Measurements from ENCODE around the gene EPPIN. TPM values are rescaled to one million over a fixed set of nuclear protein-coding genes. Genes with fewer than 3 reads are reported as not detected.

EPPIN gene
- total RNA-seq, 1 experiment from 2014 or later = 0.26 TPM

DNA sequence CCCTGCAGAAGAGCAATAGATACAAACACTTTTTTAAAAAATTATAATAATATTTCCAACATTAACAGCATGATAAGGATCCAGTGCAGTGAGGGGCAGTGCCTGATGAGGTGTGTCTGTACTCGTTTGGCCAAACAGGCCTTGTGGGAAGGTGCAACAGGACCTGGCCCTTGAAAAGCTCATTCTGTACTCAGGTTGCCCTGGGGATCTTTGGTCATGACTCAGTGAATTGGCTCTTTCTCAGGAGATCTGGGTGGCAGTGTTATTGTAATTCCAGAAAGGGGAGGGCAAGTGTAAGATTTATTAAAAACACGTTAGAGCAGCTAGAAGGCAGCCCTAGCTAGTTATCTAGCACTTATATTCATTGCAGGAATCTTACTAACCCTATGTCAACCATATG lies 28.9 kb downstream of the EPPIN start:
- Mint-ChIP-seq H3K27me3 (ENCODE audit: low read depth) (no peaks in the 10 kb centered on the region; the same call in 1 of the 2 replicates), H3K4me3 (no peak overlapping the region), H3K4me1 (no peaks in the 10 kb centered on the region), H3K9me3 (peaks cover 8% of the 10 kb centered on the region; the same call in 1 of the 2 replicates), H3K27ac (no peak overlapping the region), H3K36me3 (no peaks in the 10 kb centered on the region)
- ChIA-PET POLR2A (no interaction called here), CTCF (interaction anchor here (1.4 to 1.6 kb wide), 2 partner anchors 20 to 195 kb away, joined by 4 to 6 read pairs; no protein-coding TSS in a partner anchor)
- ATAC-seq (no peak), DNase-seq (ENCODE audit: low spot score) (no peak)
- TF ChIP-seq ZNF232 (CRISPR knock-in tag; IDR thresholded peaks at IDR 0.05) (no peak), CTCF (IDR thresholded peaks at IDR 0.05) (no peak), RORB (CRISPR knock-in tag; IDR thresholded peaks at IDR 0.05) (no peak), JAZF1 (CRISPR knock-in tag; IDR thresholded peaks at IDR 0.05) (no peak), NR1H2 (CRISPR knock-in tag; IDR thresholded peaks at IDR 0.05) (no peak), IRF2 (CRISPR knock-in tag; IDR thresholded peaks at IDR 0.05; ENCODE audit: borderline replicate concordance, low read depth) (no peak), ATF1 (CRISPR knock-in tag; IDR thresholded peaks at IDR 0.05) (no peak), ZSCAN18 (CRISPR knock-in tag; IDR thresholded peaks at IDR 0.05) (no peak), NFE2L1 (CRISPR knock-in tag; IDR thresholded peaks at IDR 0.05) (no peak), CBFB (CRISPR knock-in tag; IDR thresholded peaks at IDR 0.05; ENCODE audit: low read depth) (no peak), ZBTB21 (CRISPR knock-in tag; IDR thresholded peaks at IDR 0.05; ENCODE audit: borderline replicate concordance) (no peak)
- TF ChIP-seq, protein P1, sequence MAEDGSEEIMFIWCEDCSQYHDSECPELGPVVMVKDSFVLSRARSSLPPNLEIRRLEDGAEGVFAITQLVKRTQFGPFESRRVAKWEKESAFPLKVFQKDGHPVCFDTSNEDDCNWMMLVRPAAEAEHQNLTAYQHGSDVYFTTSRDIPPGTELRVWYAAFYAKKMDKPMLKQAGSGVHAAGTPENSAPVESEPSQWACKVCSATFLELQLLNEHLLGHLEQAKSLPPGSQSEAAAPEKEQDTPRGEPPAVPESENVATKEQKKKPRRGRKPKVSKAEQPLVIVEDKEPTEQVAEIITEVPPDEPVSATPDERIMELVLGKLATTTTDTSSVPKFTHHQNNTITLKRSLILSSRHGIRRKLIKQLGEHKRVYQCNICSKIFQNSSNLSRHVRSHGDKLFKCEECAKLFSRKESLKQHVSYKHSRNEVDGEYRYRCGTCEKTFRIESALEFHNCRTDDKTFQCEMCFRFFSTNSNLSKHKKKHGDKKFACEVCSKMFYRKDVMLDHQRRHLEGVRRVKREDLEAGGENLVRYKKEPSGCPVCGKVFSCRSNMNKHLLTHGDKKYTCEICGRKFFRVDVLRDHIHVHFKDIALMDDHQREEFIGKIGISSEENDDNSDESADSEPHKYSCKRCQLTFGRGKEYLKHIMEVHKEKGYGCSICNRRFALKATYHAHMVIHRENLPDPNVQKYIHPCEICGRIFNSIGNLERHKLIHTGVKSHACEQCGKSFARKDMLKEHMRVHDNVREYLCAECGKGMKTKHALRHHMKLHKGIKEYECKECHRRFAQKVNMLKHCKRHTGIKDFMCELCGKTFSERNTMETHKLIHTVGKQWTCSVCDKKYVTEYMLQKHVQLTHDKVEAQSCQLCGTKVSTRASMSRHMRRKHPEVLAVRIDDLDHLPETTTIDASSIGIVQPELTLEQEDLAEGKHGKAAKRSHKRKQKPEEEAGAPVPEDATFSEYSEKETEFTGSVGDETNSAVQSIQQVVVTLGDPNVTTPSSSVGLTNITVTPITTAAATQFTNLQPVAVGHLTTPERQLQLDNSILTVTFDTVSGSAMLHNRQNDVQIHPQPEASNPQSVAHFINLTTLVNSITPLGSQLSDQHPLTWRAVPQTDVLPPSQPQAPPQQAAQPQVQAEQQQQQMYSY (CRISPR knock-in tag; IDR thresholded peaks at IDR 0.05) = no peak
- TF ChIP-seq, protein P2, sequence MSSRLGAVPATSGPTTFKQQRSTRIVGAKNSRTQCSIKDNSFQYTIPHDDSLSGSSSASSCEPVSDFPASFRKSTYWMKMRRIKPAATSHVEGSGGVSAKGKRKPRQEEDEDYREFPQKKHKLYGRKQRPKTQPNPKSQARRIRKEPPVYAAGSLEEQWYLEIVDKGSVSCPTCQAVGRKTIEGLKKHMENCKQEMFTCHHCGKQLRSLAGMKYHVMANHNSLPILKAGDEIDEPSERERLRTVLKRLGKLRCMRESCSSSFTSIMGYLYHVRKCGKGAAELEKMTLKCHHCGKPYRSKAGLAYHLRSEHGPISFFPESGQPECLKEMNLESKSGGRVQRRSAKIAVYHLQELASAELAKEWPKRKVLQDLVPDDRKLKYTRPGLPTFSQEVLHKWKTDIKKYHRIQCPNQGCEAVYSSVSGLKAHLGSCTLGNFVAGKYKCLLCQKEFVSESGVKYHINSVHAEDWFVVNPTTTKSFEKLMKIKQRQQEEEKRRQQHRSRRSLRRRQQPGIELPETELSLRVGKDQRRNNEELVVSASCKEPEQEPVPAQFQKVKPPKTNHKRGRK (CRISPR knock-in tag; IDR thresholded peaks at IDR 0.05; ENCODE audit: borderline replicate concordance) = no peak
- TF ChIP-seq, protein P3, sequence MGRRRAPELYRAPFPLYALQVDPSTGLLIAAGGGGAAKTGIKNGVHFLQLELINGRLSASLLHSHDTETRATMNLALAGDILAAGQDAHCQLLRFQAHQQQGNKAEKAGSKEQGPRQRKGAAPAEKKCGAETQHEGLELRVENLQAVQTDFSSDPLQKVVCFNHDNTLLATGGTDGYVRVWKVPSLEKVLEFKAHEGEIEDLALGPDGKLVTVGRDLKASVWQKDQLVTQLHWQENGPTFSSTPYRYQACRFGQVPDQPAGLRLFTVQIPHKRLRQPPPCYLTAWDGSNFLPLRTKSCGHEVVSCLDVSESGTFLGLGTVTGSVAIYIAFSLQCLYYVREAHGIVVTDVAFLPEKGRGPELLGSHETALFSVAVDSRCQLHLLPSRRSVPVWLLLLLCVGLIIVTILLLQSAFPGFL (CRISPR knock-in tag; IDR thresholded peaks at IDR 0.05; ENCODE audit: borderline replicate concordance) = no peak
- TF ChIP-seq, protein P4, sequence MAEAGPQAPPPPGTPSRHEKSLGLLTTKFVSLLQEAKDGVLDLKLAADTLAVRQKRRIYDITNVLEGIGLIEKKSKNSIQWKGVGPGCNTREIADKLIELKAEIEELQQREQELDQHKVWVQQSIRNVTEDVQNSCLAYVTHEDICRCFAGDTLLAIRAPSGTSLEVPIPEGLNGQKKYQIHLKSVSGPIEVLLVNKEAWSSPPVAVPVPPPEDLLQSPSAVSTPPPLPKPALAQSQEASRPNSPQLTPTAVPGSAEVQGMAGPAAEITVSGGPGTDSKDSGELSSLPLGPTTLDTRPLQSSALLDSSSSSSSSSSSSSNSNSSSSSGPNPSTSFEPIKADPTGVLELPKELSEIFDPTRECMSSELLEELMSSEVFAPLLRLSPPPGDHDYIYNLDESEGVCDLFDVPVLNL (CRISPR knock-in tag; IDR thresholded peaks at IDR 0.05; ENCODE audit: borderline replicate concordance, low read depth) = no peak
- TF ChIP-seq, protein P5, sequence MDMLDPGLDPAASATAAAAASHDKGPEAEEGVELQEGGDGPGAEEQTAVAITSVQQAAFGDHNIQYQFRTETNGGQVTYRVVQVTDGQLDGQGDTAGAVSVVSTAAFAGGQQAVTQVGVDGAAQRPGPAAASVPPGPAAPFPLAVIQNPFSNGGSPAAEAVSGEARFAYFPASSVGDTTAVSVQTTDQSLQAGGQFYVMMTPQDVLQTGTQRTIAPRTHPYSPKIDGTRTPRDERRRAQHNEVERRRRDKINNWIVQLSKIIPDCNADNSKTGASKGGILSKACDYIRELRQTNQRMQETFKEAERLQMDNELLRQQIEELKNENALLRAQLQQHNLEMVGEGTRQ (CRISPR knock-in tag; IDR thresholded peaks at IDR 0.05) = no peak
- TF ChIP-seq, protein P6, sequence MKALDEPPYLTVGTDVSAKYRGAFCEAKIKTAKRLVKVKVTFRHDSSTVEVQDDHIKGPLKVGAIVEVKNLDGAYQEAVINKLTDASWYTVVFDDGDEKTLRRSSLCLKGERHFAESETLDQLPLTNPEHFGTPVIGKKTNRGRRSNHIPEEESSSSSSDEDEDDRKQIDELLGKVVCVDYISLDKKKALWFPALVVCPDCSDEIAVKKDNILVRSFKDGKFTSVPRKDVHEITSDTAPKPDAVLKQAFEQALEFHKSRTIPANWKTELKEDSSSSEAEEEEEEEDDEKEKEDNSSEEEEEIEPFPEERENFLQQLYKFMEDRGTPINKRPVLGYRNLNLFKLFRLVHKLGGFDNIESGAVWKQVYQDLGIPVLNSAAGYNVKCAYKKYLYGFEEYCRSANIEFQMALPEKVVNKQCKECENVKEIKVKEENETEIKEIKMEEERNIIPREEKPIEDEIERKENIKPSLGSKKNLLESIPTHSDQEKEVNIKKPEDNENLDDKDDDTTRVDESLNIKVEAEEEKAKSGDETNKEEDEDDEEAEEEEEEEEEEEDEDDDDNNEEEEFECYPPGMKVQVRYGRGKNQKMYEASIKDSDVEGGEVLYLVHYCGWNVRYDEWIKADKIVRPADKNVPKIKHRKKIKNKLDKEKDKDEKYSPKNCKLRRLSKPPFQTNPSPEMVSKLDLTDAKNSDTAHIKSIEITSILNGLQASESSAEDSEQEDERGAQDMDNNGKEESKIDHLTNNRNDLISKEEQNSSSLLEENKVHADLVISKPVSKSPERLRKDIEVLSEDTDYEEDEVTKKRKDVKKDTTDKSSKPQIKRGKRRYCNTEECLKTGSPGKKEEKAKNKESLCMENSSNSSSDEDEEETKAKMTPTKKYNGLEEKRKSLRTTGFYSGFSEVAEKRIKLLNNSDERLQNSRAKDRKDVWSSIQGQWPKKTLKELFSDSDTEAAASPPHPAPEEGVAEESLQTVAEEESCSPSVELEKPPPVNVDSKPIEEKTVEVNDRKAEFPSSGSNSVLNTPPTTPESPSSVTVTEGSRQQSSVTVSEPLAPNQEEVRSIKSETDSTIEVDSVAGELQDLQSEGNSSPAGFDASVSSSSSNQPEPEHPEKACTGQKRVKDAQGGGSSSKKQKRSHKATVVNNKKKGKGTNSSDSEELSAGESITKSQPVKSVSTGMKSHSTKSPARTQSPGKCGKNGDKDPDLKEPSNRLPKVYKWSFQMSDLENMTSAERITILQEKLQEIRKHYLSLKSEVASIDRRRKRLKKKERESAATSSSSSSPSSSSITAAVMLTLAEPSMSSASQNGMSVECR (CRISPR knock-in tag; IDR thresholded peaks at IDR 0.05; ENCODE audit: borderline replicate concordance) = no peak
- TF ChIP-seq, protein P7, sequence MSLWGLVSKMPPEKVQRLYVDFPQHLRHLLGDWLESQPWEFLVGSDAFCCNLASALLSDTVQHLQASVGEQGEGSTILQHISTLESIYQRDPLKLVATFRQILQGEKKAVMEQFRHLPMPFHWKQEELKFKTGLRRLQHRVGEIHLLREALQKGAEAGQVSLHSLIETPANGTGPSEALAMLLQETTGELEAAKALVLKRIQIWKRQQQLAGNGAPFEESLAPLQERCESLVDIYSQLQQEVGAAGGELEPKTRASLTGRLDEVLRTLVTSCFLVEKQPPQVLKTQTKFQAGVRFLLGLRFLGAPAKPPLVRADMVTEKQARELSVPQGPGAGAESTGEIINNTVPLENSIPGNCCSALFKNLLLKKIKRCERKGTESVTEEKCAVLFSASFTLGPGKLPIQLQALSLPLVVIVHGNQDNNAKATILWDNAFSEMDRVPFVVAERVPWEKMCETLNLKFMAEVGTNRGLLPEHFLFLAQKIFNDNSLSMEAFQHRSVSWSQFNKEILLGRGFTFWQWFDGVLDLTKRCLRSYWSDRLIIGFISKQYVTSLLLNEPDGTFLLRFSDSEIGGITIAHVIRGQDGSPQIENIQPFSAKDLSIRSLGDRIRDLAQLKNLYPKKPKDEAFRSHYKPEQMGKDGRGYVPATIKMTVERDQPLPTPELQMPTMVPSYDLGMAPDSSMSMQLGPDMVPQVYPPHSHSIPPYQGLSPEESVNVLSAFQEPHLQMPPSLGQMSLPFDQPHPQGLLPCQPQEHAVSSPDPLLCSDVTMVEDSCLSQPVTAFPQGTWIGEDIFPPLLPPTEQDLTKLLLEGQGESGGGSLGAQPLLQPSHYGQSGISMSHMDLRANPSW (CRISPR knock-in tag; conservative IDR thresholded peaks at IDR 0.05; ENCODE audit: low read depth) = no peak
